Fibroblast of lung (primary cell): ENCODE measurements around the gene C17orf50. TPM values are rescaled to one million over a fixed set of nuclear protein-coding genes. Genes with fewer than 3 reads are reported as not detected.

Experiments
- DNase-seq, 2 donors: peaks; one replicate each; pipeline versions ENCODE4 v3.0.0 to v3.0.0-alpha.2; 2010; ENCODE audit warnings: low read depth in 2 of 2
- H2AFZ ChIP-seq: 2 replicates; pipeline ENCODE4 v1.5.1; 2012; ENCODE audit warnings: low read length, control low read depth, inconsistent platforms
- H3K27ac ChIP-seq: 2 replicates; pipeline ENCODE4 v1.5.1; 2011; ENCODE audit warnings: low read length, control low read depth; ENCODE audit not compliant: insufficient read depth
- H3K27me3 ChIP-seq: 2 replicates; pipeline ENCODE4 v1.5.1; 2011; ENCODE audit warnings: mild to moderate bottlenecking, low read length; ENCODE audit not compliant: control insufficient read depth, insufficient read depth
- H3K36me3 ChIP-seq: 2 replicates; pipeline ENCODE4 v1.5.1; 2011; ENCODE audit warnings: low read length; ENCODE audit not compliant: control insufficient read depth, insufficient read depth
- H3K4me1 ChIP-seq: 2 replicates; pipeline ENCODE4 v1.5.1; 2011; ENCODE audit warnings: low read length; ENCODE audit not compliant: control insufficient read depth, insufficient read depth; ENCODE audit errors: extremely low read depth
- H3K4me2 ChIP-seq: 2 replicates; pipeline ENCODE4 v1.5.1; 2011; ENCODE audit warnings: low read length, control low read depth; ENCODE audit not compliant: insufficient read depth; ENCODE audit errors: extremely low read depth
- H3K4me3 ChIP-seq, 4 experiments: fragments of 200-600 bp in 1 of 4; sonication (generic) in 1 of 4; replicated peaks in 1 of 4; 2 replicates each; pipeline ENCODE4 v1.5.1; 2011 to 2016; ENCODE audit warnings: low read length in 4 of 4, low read depth in 3 of 4, mild to moderate bottlenecking in 3 of 4, control low read depth in 2 of 4, inconsistent platforms in 1 of 4, mixed read lengths in 1 of 4; ENCODE audit not compliant: insufficient read depth in 1 of 4; ENCODE audit errors: control extremely low read depth in 1 of 4
- H3K79me2 ChIP-seq: 2 replicates; pipeline ENCODE4 v1.5.1; 2012; ENCODE audit warnings: mild to moderate bottlenecking, low read length, inconsistent platforms; ENCODE audit not compliant: control insufficient read depth, insufficient read depth
- H3K9ac ChIP-seq: 2 replicates; pipeline ENCODE4 v1.5.1; 2011; ENCODE audit warnings: mild to moderate bottlenecking, low read length, control low read depth; ENCODE audit not compliant: insufficient read depth
- H3K9me3 ChIP-seq: 2 replicates; pipeline ENCODE4 v1.5.1; 2012; ENCODE audit warnings: low read depth, low read length; ENCODE audit not compliant: control insufficient read depth, insufficient read depth
- H4K20me1 ChIP-seq: 2 replicates; pipeline ENCODE4 v1.5.1; 2011; ENCODE audit warnings: low read length; ENCODE audit not compliant: control insufficient read depth, insufficient read depth; ENCODE audit errors: extremely low read depth
- EZH2 ChIP-seq: IDR thresholded peaks from 2 replicates; pipeline ENCODE4 v1.5.1; 2012; ENCODE audit warnings: low read length, control low read depth, mild to moderate bottlenecking; ENCODE audit errors: missing control alignments
- polyA plus RNA-seq, 2 donors: library from polyadenylated mRNA; depleted of rRNA in 1 of 2; stranded (reverse) in 1 of 2; unstranded in 1 of 2; fragments of >200 nt; gene quantifications; 2 replicates each; pipeline ENCODE4 v1.2.1, GENCODE V29; 2011 to 2012; ENCODE audit warnings: missing spikeins in 1 of 2
- total RNA-seq: library from RNA; depleted of rRNA; stranded (reverse); fragments of >200 nt; gene quantifications from 2 replicates; pipeline ENCODE4 v1.2.1, GENCODE V29; 2014
- TF ChIP-seq, protein P1 (sequence below), 2 donors: IDR thresholded peaks in 1 of 2; conservative IDR thresholded peaks in 1 of 2; 1 replicate in 1 of 2; 2 replicates in 1 of 2; pipeline ENCODE4 v1.5.1; 2011 to 2012; ENCODE audit warnings: low read length in 2 of 2, control low read depth in 1 of 2, inconsistent platforms in 1 of 2, low read depth in 1 of 2, mild to moderate bottlenecking in 1 of 2

Gene C17orf50
- total and polyA plus RNA-seq, 2 donors (not counting 1 experiment from before 2014, with no cell fraction given), result not detected

DNA sequence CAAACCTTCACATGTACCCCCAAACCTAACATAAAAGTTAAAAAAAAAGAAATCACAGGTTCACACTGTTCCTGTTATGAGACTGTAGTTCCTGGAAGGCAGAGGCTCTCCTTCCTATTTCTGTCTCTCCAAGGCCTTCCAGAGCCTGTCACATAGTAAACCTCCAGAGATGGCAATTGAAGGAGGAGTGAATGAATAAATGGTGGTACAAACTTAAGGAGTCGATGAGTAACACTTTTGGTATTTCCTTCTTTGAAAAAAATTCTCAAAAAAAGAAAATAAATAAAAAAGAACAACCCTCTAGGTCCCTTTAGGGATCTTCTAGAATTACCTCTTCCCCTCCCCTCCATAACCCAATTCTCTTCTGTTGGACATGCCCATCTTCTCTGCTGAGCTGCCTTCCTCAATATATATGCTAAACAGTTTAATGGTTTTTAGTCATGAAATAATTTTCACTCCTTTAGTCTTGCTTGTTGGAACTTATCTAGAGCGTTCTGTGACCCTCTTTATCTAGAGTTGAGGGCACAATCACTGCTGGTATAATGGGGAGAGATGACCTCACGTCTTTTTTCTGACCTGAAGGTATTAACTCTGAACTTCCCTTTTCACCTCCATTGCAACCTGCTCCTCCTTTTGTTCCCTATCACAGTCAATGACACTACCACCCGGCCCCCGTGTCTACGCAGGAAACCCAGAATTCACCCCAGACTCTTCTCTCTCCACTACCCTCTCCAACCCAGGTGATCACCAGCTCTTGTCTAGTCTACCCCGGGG is 46.9 kb downstream of the C17orf50 start:
- Histone ChIP-seq H3K27me3 (no peaks in the 10 kb centered on the region), H3K36me3 (no peaks in the 10 kb centered on the region), H3K9ac (no peak overlapping the region), H3K4me3 (no peak overlapping the region), H3K9me3 (no peaks in the 10 kb centered on the region), H3K79me2 (peaks cover 32% of the 10 kb centered on the region), H4K20me1 (no peaks in the 10 kb centered on the region), H3K4me2 (peak overlapping the region; percentile 4), H3K4me1 (peaks cover 15% of the 10 kb centered on the region), H3K27ac (no peak overlapping the region), H2AFZ (no peak overlapping the region)
- TF ChIP-seq, protein P1, sequence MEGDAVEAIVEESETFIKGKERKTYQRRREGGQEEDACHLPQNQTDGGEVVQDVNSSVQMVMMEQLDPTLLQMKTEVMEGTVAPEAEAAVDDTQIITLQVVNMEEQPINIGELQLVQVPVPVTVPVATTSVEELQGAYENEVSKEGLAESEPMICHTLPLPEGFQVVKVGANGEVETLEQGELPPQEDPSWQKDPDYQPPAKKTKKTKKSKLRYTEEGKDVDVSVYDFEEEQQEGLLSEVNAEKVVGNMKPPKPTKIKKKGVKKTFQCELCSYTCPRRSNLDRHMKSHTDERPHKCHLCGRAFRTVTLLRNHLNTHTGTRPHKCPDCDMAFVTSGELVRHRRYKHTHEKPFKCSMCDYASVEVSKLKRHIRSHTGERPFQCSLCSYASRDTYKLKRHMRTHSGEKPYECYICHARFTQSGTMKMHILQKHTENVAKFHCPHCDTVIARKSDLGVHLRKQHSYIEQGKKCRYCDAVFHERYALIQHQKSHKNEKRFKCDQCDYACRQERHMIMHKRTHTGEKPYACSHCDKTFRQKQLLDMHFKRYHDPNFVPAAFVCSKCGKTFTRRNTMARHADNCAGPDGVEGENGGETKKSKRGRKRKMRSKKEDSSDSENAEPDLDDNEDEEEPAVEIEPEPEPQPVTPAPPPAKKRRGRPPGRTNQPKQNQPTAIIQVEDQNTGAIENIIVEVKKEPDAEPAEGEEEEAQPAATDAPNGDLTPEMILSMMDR (conservative IDR thresholded peaks at IDR 0.05 in 1 of 2, IDR thresholded peaks at IDR 0.05 in 1 of 2; ENCODE audit: low read depth in 1 of 2, low read length in 2 of 2), result no peak
- no peak for TF ChIP-seq EZH2
- DNase-seq, result peak; percentile 62 to 70

DNA sequence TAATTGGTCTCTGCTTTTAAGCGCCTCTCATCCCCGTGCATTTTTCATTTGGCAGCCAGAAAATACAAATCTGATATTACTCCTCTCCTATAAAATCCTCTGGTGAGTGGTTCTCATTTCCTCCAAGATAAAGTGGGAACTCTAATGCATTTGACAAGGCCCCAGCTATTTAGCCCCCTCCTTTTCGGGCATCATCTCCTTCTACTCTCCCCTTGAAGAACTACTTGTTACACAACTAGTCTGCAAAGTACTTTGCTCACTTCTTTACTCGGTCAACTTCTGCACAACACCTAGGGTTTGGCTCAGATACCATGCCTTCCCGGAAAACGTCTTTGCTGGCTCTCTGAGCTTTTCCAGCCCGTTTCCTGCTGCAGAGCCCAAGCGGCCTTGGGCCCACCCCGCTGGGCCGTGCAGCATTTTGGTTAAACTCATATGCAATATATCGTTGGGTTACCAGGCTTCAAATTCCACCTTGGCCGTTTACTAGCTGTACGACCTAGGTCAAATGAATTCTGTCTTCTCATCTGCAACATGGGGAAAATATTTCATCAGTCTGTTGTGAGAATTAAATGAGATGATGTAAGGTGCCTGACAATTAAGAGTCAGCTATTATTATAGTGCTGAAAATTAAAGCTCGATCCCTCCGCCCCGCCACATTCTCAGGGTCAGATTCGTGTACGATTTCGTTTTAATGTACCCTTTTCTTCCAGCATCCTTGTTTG is 47.7 kb downstream of the C17orf50 start:
- H3K9ac ChIP-seq, result no peak overlapping the region
- H3K9me3 ChIP-seq, result no peaks in the 10 kb centered on the region
- H3K27ac ChIP-seq, result peak overlapping the region; percentile 85
- H3K4me1 ChIP-seq, result peaks cover 15% of the 10 kb centered on the region
- DNase-seq, result no peak
- H3K27me3 ChIP-seq, result no peaks in the 10 kb centered on the region
- H3K4me2 ChIP-seq, result peak overlapping the region; percentile 77
- H3K79me2 ChIP-seq, result peaks cover 41% of the 10 kb centered on the region
- TF ChIP-seq, protein P1 (conservative IDR thresholded peaks at IDR 0.05 in 1 of 2, IDR thresholded peaks at IDR 0.05 in 1 of 2; ENCODE audit: low read depth in 1 of 2, low read length in 2 of 2), result no peak
- TF ChIP-seq EZH2, result no peak
- H3K36me3 ChIP-seq, result no peaks in the 10 kb centered on the region
- H2AFZ ChIP-seq, result peak overlapping the region; percentile 38
- no peaks in the 10 kb centered on the region for H4K20me1 ChIP-seq
- H3K4me3 ChIP-seq, result peak overlapping the region; percentile 38 to 81 (median 72)
